ENCODE results near the gene EFS.

EFS gene

GRCh38 chr14:23358553-23359166 lies 6.3 kb downstream of the EFS start:
- Histone ChIP-seq H3K27ac (peak overlapping the region; percentile 45), H3K9me3 (ENCODE audit: severe bottlenecking) (no peaks in the 10 kb centered on the region), H3K4me3 (ENCODE audit: low read depth, low read length) (no peak overlapping the region), H3K36me3 (peaks cover 60% of the 10 kb centered on the region), H3K27me3 (ENCODE audit: insufficient read depth, low read depth, severe bottlenecking) (no peaks in the 10 kb centered on the region)
- DNase-seq = no peak
- TF ChIP-seq CTCF (IDR thresholded peaks at IDR 0.05; ENCODE audit: low read depth, low read length) = no peak

GRCh38 chr14:23358042-23358441 lies 6.9 kb downstream of the EFS start:
- no peak overlapping the region for H3K4me3 ChIP-seq (ENCODE audit: low read depth, low read length)
- peaks cover 54% of the 10 kb centered on the region for H3K36me3 ChIP-seq
- H3K27me3 ChIP-seq (ENCODE audit: insufficient read depth, low read depth, severe bottlenecking) = no peaks in the 10 kb centered on the region
- peak overlapping the region; percentile 45 for H3K27ac ChIP-seq
- no peak for TF ChIP-seq CTCF (IDR thresholded peaks at IDR 0.05; ENCODE audit: low read depth, low read length)
- no peaks in the 10 kb centered on the region for H3K9me3 ChIP-seq (ENCODE audit: severe bottlenecking)
- no peak for DNase-seq

- Histone ChIP-seq H3K27ac (no peak overlapping the region), H3K36me3 (peaks cover 53% of the 10 kb centered on the region), H3K27me3 (ENCODE audit: insufficient read depth, low read depth, severe bottlenecking) (no peaks in the 10 kb centered on the region), H3K4me3 (ENCODE audit: low read depth, low read length) (no peak overlapping the region), H3K9me3 (ENCODE audit: severe bottlenecking) (no peaks in the 10 kb centered on the region)
- no peak for TF ChIP-seq CTCF (IDR thresholded peaks at IDR 0.05; ENCODE audit: low read depth, low read length)
- DNase-seq = no peak
Measured at GRCh38 chr14:23357261-23357660, 7.7 kb downstream of the EFS start.

- no peak for DNase-seq
- Histone ChIP-seq H3K27ac (no peak overlapping the region), H3K27me3 (ENCODE audit: insufficient read depth, low read depth, severe bottlenecking) (no peaks in the 10 kb centered on the region), H3K36me3 (peaks cover 53% of the 10 kb centered on the region), H3K4me3 (ENCODE audit: low read depth, low read length) (no peak overlapping the region), H3K9me3 (ENCODE audit: severe bottlenecking) (no peaks in the 10 kb centered on the region)
- no peak for TF ChIP-seq CTCF (IDR thresholded peaks at IDR 0.05; ENCODE audit: low read depth, low read length)
Measured at GRCh38 chr14:23356662-23357061, 8.3 kb downstream of the EFS start.

- peaks cover 50% of the 10 kb centered on the region for H3K36me3 ChIP-seq
- DNase-seq = no peak
- H3K9me3 ChIP-seq (ENCODE audit: severe bottlenecking) = no peaks in the 10 kb centered on the region
- no peak overlapping the region for H3K4me3 ChIP-seq (ENCODE audit: low read depth, low read length)
- TF ChIP-seq CTCF (IDR thresholded peaks at IDR 0.05; ENCODE audit: low read depth, low read length) = no peak
- no peak overlapping the region for H3K27ac ChIP-seq
- H3K27me3 ChIP-seq (ENCODE audit: insufficient read depth, low read depth, severe bottlenecking) = no peaks in the 10 kb centered on the region
Measured at GRCh38 chr14:23355871-23356435, 9.0 kb downstream of the EFS start.

- Histone ChIP-seq H3K27ac (no peak overlapping the region), H3K4me3 (ENCODE audit: low read depth, low read length) (no peak overlapping the region), H3K27me3 (ENCODE audit: insufficient read depth, low read depth, severe bottlenecking) (no peaks in the 10 kb centered on the region), H3K36me3 (peaks cover 43% of the 10 kb centered on the region), H3K9me3 (ENCODE audit: severe bottlenecking) (no peaks in the 10 kb centered on the region)
- TF ChIP-seq CTCF (IDR thresholded peaks at IDR 0.05; ENCODE audit: low read depth, low read length) = no peak
- DNase-seq = no peak
Measured at GRCh38 chr14:23354990-23355389, 10.0 kb downstream of the EFS start.

All from WERI-Rb-1 (cell line).